ENCODE results near the gene SFSWAP. TPM values are rescaled to one million over a fixed set of nuclear protein-coding genes. Genes with fewer than 3 reads are reported as not detected.

Gene SFSWAP
- total RNA-seq, 1 donor from 2014 or later, result 46.9 TPM

- Histone ChIP-seq H3K27ac (no peak overlapping the region), H3K27me3 (ENCODE audit: low read depth) (peaks cover 7% of the 10 kb centered on the region), H3K4me1 (no peaks in the 10 kb centered on the region), H3K9me3 (no peaks in the 10 kb centered on the region), H3K36me3 (no peaks in the 10 kb centered on the region), H3K4me3 (no peak overlapping the region)
- TF ChIP-seq CTCF (IDR thresholded peaks at IDR 0.05), result no peak
- no peak for DNase-seq
- no peak for ATAC-seq
- intact Hi-C loops (cut with DNase I), result no loop called here
These were observed 129.9 kb downstream of the SFSWAP start for GRCh38 chr12:131840643-131841416.

GRCh38 chr12:131841547-131841946 lies 130.7 kb downstream of the SFSWAP start:
- Histone ChIP-seq H3K4me1 (no peaks in the 10 kb centered on the region), H3K36me3 (no peaks in the 10 kb centered on the region), H3K9me3 (no peaks in the 10 kb centered on the region), H3K27me3 (ENCODE audit: low read depth) (peaks cover 4% of the 10 kb centered on the region), H3K4me3 (no peak overlapping the region), H3K27ac (no peak overlapping the region)
- intact Hi-C loops (cut with DNase I), result no loop called here
- DNase-seq (no peak), ATAC-seq (no peak)
- TF ChIP-seq CTCF (IDR thresholded peaks at IDR 0.05), result no peak

- no peak overlapping the region for H3K4me3 ChIP-seq
- intact Hi-C loops (cut with DNase I), result no loop called here
- no peaks in the 10 kb centered on the region for H3K4me1 ChIP-seq
- TF ChIP-seq CTCF (IDR thresholded peaks at IDR 0.05), result no peak
- DNase-seq, result no peak
- no peak overlapping the region for H3K27ac ChIP-seq
- H3K27me3 ChIP-seq (ENCODE audit: low read depth), result peaks cover 4% of the 10 kb centered on the region
- H3K36me3 ChIP-seq, result no peaks in the 10 kb centered on the region
- no peaks in the 10 kb centered on the region for H3K9me3 ChIP-seq
- ATAC-seq, result no peak
These were observed 131.3 kb downstream of the SFSWAP start for GRCh38 chr12:131842169-131842568.

- Histone ChIP-seq H3K27ac (no peak overlapping the region), H3K9me3 (no peaks in the 10 kb centered on the region), H3K4me1 (no peaks in the 10 kb centered on the region), H3K4me3 (no peak overlapping the region), H3K36me3 (no peaks in the 10 kb centered on the region), H3K27me3 (ENCODE audit: low read depth) (peaks cover 4% of the 10 kb centered on the region)
- TF ChIP-seq CTCF (IDR thresholded peaks at IDR 0.05), result no peak
- intact Hi-C loops (cut with DNase I), result no loop called here
- ATAC-seq (no peak), DNase-seq (no peak)
These were observed 132.6 kb downstream of the SFSWAP start for GRCh38 chr12:131843527-131843926.

GRCh38 chr12:131844140-131844539 lies 133.2 kb downstream of the SFSWAP start:
- DNase-seq, result no peak

More at GRCh38 chr12:131844140-131844539, 133.2 kb downstream of the SFSWAP start:
- Histone ChIP-seq H3K27ac (no peak overlapping the region), H3K4me1 (no peaks in the 10 kb centered on the region), H3K4me3 (no peak overlapping the region), H3K36me3 (no peaks in the 10 kb centered on the region), H3K9me3 (no peaks in the 10 kb centered on the region), H3K27me3 (ENCODE audit: low read depth) (peaks cover 4% of the 10 kb centered on the region)
- no peak for TF ChIP-seq CTCF (IDR thresholded peaks at IDR 0.05)
- intact Hi-C loops (cut with DNase I), result no loop called here
- ATAC-seq, result no peak
